CD4-positive, alpha-beta T cell treated with Interleukin-10 for 1 hour (primary cell): Measurements from ENCODE around the gene SCN9A.
"Not testable (repeated sequence)": the region's sequence is repeated elsewhere in the genome, so short reads cannot be mapped to it uniquely, and the experiment has no call there.

Experiments
- DNase-seq: peaks from one replicate; pipeline ENCODE4 v3.0.0-alpha.2; 2020

SCN9A gene

GRCh38 chr2:166373951-166374350, 1.8 kb downstream of the SCN9A start:
- DNase-seq = no peak

- no peak for DNase-seq
Measured at GRCh38 chr2:166373539-166373938, 2.2 kb downstream of the SCN9A start.

GRCh38 chr2:166373105-166373504, 2.6 kb downstream of the SCN9A start:
- no peak for DNase-seq

GRCh38 chr2:166372046-166372445, 3.7 kb downstream of the SCN9A start:
- no peak for DNase-seq

- DNase-seq = no peak
Measured at GRCh38 chr2:166365803-166366420, 9.8 kb downstream of the SCN9A start.

DNA sequence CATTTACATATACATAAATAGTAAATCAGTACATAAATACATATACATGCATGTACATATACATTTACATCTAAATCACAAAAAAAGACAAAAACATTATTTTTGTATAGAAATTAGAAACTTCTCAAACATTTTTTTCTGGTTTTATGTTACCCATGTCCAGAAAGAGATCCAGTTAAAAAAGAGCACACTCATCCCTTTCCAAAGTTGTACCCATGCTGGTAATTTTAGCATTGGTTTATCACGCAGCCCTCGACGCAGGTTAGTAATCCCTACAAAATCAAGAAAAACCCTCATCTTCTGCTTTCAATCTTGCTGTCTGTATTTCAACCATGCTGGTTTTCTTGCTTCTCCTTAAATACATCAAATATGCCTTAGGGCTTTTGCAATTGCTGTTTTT, 10.5 kb downstream of the SCN9A start:
- no peak for DNase-seq

- no peak for DNase-seq
Measured at GRCh38 chr2:166364476-166365161, 11.1 kb downstream of the SCN9A start.

- no peak for DNase-seq
Measured at GRCh38 chr2:166361351-166362153, 14.2 kb downstream of the SCN9A start.

DNA sequence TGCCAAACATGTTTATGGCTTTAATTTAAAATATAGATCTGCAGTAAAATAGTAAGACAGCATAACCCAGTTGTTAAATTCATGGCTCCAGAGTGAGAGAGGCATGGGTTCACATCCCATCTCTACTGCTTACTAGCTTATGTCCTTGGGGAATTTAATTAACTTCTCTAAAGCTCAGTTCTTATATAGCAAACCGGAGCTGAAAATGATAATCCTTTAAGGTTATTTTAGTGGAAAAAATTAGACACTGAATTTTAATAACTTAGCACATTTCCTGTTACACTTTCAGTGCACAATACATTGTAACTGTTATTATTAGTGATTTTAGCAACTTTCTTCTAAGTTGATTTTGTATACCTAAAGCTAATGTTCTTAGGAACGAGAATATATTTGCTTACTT, 14.8 kb downstream of the SCN9A start:
- no peak for DNase-seq

GRCh38 chr2:166360426-166360825, 15.3 kb downstream of the SCN9A start:
- no peak for DNase-seq

DNA sequence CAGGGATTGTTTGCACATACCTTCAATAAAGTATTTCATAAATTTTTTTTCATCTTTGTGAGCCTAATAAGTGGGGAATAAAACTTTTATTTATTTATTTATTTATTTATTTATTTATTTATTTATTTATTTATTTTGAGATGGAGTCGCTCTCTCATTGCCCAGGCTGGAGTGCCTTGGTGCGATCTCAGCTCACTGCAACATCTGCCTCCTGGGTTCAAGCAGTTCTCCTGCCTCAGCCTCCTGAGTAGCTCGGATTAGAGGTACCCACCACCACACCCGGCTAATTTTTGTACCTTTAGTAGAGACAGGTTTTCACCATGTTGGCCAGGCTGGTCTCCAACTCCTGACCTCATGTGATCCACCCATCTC, 17.8 kb downstream of the SCN9A start:
- DNase-seq = not testable (repeated sequence)

DNA sequence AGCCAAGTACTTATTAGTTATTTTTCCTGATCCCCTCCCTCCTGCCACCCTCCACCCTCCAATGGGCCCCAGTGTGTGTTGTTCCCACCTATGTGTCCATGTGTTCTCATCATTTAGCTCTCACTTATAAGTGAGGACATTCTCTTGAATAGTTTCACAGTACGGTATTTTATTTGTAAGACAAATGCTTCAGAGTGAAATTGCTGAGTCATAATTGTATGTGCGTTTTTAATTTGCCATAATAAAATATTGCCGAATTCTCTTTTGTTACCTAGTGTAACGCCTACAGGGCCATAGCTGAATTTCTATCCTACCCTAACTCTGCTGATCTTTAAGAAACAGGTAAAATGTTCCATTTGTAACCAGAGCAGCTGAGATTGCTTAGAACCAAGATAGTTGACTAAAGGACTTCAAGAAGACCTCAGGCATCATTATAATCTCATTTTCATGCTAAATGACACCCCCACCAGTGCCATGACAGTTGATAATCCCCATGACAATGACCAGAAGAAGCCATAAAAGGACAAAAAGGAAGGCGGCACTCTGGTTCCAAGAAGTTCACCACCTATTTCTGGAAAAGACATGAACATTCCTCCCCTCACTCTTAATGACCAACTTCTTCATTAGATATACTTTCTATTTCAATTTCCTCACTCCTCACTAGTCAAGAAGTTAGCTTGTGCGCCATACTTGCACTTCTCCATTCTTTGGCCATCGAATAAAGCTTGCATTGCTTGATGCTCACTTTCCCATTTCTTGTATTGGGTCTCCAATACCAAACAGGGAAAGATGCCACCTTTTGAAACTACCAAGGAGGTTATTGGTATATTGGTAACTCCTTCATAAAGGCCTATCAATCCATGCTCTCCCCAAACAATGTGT, 18.4 kb downstream of the SCN9A start:
- DNase-seq = no peak

- no peak for DNase-seq
Measured at GRCh38 chr2:166351319-166351718, 24.4 kb downstream of the SCN9A start.

- no peak for DNase-seq
Measured at GRCh38 chr2:166350525-166350924, 25.2 kb downstream of the SCN9A start.

DNA sequence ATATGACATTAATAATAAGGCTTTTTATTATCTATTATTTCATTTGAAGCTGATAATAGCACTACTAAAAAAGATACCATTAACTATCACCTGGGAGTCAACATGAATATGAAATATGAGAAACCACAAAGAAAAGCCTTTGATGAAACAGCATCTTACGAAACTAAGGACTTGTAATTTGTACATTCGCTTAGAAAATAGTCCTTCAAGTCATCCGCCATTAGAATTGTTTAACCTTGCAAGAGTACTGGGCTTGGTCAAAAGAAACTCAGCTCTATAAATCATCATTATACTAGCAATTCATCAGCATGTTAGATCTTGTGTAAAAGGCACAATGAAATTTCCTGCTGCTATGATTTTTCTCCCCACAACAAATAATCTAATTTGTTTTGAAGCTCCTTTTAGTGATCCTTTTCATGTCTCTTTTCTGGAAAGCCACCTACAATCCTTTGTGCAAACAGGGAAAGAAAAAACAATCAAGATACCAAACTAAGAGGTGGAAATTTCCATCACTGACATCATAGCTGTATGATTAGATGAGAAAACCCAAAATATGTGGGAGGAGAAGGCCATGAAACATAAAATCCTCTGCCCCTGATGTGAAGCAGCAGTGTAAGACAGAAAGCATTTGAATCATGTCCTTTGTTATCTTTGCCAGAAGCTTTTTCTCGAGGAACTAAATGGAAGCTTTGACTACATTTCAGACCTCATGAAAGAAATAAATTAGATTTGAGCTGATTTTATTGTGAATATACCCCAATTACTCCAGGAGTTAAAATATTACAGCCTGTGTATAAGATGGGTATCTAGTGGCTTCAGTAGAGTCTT, 31.2 kb downstream of the SCN9A start:
- no peak for DNase-seq

GRCh38 chr2:166343467-166343866, 32.3 kb downstream of the SCN9A start:
- DNase-seq = no peak

- no peak for DNase-seq
Measured at GRCh38 chr2:166341426-166341825, 34.3 kb downstream of the SCN9A start.

DNA sequence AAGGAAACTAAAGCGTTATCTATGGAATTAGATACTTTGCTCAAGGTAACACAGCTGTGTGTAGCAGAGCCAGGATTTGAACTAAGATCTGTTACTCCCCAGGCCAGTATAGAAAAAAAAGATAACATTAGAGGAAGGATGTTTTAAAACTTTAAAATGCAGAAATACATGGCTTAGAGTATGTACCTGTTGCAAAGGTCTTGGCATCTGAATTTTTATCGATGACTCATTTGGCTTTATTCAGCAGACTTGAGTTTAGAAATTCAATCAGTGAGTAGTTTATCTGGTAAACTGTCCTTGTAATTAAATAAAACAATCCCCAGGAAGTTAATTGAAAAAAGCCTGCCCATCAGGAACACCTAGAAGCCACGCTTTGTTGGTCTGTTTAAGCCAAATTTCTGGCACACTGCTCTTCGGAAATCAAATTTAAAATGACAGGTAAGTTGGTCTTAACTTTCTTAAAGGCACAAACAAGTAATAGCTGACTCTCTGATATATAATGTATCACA, 36.9 kb downstream of the SCN9A start:
- DNase-seq = no peak

- DNase-seq = no peak
Measured at GRCh38 chr2:166337932-166338331, 37.8 kb downstream of the SCN9A start.

DNA sequence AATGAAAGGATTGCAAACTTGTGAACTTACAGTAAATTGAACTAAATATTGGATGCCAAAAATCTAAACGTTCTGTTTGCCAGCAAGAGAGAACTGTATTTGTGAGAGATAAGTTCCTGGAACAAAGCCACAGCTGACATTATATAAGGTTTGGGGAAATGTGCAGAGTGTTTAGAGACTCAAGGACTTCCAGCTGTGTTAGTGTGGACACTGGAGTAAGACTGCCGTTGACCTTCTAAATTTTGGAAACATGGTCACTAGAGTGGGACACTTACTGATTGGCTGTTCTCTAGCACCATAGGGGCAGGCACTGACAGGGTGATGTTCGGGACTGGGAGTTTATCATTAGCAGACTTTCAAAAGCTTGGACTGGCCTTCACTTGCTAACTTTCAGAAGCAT, 40.5 kb downstream of the SCN9A start:
- DNase-seq = no peak

- no peak for DNase-seq
Measured at GRCh38 chr2:166334805-166335204, 40.9 kb downstream of the SCN9A start.

DNA sequence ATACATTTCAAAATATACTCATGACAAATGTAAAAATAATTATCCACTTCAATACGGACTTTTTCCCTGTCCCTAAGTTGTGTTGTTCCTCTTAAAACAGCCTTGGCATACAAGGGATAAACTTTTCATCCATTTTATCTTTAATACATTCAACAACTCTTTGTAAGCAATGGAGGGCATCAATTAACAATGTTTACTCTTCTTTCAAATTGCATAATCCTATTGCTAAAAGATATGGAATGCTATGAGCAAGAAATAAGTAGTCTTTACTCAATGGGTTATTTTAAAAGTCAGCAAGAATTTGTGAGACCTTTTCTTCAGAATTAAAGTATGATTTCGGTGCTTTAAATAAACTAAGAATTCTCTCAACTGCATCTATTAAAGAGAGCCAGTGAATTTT, 41.9 kb downstream of the SCN9A start:
- DNase-seq = no peak
